Adipose tissue (tissue), 3 donors: Measurements from ENCODE around the gene NAT14. TPM values are rescaled to one million over a fixed set of nuclear protein-coding genes. Genes with fewer than 3 reads are reported as not detected.
"Not testable (repeated sequence)": the region's sequence is repeated elsewhere in the genome, so short reads cannot be mapped to it uniquely, and the experiment has no call there.

Source experiments
- H3K27ac ChIP-seq: one replicate; pipeline ENCODE4 v1.5.1; 2013; ENCODE audit warnings: low read depth, low read length
- WGBS, 3 donors: extraction: QIAGEN DNeasy Blood & Tissue Kit; methylation state at CpG; one replicate each; pipeline ENCODE4 v1.1.7; 2013; 5-methylcytosine and 5-hydroxymethylcytosine counted together
- polyA plus RNA-seq, 3 donors: library from polyadenylated mRNA; stranded (reverse); fragments of 200-250 nt; gene quantifications; one replicate each; pipeline ENCODE4 v1.2.3, GENCODE V29; 2013
- donor health status: healthy with polysubstance abuse.
- donor health status: Bipolar disorder and iron deficiency.
- donor health status: healthy.

The NAT14 gene
- polyA plus RNA-seq, 3 donors: 4.4 to 10.2 (median 7.7) TPM

DNA sequence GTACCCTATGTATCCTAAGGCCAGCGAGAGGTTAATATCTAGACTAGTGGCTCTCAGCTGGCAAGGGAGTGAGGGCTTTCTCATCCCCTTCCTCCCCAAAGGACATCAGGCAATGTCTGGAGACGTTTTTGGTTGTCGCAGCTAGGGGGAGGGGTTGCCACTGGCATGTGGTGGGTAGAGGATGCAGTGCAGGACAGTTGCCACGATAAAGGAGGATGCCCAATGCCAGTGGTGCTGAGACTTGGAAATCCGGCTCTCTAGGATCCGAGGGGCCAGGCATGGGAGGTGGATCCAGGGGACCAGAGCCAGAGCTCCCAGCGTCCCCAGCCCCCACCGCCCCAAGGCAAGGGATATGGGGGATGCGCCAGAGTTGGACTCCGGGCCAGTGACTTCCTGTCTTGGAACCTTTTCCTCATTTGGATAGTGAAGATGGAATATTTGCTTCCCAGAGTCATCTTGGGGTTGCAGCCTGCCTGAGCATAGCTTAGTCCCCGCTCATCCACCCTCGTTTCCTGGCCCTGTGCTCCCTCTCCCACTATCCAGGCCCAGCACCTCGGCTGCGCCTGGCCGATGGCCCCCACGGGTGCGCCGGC, 8.2 kb downstream of the NAT14 start:
- H3K27ac ChIP-seq: no peak overlapping the region
- WGBS, 3 donors: 34 to 52% (median 38%) methylated on average over 18 of the region's 18 CpGs

DNA sequence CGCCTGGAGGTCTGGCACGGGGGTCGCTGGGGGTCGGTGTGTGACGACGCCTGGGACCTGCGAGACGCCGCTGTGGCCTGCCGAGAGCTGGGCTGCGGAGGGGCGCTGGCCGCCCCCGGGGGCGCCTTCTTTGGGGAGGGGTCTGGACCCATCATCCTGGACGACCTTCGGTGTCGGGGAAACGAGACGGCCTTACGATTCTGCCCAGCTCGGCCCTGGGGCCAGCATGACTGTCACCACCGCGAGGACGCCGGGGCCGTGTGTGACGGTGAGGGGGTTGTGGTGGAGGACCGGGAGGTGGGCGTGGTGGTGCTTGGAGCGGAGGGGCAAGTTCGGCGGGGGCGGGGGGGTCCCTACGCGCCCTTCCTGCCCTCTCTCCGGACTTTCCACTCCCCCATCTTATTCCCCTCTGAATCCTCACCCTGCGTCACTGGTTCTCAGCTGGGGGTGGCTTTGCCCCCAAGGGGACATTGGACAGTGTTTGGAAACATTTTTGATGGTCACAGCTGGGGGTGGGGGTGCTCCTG, 8.7 kb downstream of the NAT14 start:
- 39 to 52% (median 39%) methylated on average over 22 to 36 of the region's 38 CpGs for WGBS, 3 donors
- no peak overlapping the region for H3K27ac ChIP-seq

DNA sequence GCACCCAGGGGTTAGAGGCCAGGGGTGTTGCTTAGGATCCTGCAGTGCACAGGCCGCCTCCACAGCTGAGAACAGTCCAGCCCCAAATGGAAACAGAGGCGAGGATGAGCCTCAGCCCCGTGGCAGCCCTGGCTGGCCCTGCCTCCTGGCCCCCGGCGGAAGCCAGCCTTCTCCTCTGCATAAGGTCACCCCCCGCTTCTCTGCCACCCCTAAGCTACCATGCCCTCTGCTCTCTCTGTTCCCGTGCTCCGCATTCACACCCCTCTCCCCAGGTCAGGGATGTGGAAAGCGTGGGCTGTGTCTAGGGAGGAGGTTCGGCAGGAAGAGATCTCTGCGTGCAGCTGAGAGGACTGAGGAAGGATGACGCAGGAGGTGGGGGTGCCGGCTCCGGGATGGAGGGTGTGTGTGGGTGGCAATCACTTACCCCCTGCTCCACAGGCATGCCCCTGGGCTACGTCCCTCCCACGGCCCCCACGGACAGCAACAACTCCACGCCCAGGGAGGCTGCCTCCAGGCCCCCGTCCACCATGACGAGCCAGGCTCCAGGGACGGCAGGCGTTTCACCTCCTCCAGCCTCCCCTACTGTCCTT, 9.3 kb downstream of the NAT14 start:
- H3K27ac ChIP-seq: no peak overlapping the region
- WGBS, 3 donors: 18 to 42% (median 24%) methylated on average over 16 to 22 of the region's 22 CpGs

DNA sequence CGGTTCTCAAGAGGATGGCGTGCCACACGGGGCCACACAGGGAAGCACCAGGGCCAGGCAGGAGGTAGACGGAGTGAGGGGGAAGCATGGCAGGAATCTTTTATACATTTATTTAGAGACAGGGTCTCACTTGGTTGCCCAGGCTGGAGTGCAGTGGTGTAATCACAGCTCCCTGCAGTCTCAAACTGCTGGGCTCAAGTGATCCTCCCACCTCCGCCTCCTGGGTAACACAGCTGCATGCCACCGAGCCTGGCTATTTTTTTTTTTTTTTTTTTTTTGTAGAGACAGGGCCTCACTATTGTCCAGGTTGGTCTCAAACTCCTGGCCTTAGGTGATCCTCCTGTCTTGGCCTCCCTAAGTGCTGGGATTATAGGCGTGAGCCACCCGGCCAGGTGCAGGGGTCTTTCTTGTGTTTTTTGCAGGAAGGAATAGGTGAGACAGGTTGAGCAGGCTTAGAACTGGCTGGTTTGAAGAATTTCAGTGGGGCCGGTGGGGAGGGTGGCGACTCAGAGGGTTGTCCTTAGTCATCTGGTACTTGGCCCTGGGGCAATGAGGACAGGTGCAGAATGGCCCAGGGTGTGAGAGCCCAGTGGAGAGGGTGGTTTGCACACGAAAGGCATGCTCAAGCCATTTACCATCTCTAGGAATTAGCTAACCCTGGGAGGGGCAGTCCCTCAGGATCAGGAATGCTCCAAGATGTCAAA, 10.8 kb downstream of the NAT14 start:
- H3K27ac ChIP-seq: no peak overlapping the region
- 79 to 84% (median 82%) methylated on average over 11 of the region's 11 CpGs for WGBS, 3 donors

DNA sequence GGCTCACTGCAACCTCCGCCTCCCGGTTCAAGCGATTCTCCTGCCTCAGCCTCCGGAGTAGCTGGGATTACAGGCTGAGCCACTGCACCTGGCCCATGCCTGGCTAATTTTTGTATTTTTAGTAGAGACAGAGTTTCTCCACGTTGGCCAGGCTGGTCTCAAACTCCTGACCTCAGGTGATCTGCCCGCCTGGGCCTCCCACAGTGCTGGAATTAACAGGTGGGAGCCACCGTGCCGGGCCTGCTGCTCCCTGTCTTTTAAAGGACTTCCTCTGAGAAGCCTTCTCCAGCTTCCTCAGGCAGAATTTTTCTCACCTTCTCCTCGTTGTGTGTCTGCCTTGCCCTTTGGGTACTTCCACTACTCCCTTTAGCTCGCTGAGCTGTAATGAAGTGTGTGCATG, 11.8 kb downstream of the NAT14 start:
- not testable (repeated sequence) for H3K27ac ChIP-seq
- WGBS, 3 donors: 81 to 85% (median 85%) methylated on average over 10 of the region's 10 CpGs

DNA sequence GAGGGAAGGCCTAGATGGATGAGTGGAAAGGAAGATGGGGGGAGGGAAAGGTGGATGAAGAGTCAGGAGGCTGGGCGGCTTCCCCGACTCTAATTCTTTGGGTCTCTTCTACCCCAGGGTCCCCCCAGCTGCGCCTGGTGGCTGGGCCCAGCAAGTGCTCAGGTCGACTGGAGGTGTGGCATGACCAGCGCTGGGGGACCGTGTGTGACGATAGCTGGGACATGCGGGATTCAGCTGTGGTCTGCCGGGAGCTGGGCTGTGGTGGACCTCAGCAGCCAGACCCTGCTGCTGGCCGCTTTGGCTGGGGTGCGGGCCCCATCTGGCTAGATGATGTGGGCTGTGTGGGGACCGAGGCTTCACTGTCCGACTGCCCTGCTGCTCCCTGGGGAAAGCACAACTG, 12.8 kb downstream of the NAT14 start:
- no peak overlapping the region for H3K27ac ChIP-seq
- WGBS, 3 donors: 84 to 85% (median 84%) methylated on average over 13 of the region's 13 CpGs

DNA sequence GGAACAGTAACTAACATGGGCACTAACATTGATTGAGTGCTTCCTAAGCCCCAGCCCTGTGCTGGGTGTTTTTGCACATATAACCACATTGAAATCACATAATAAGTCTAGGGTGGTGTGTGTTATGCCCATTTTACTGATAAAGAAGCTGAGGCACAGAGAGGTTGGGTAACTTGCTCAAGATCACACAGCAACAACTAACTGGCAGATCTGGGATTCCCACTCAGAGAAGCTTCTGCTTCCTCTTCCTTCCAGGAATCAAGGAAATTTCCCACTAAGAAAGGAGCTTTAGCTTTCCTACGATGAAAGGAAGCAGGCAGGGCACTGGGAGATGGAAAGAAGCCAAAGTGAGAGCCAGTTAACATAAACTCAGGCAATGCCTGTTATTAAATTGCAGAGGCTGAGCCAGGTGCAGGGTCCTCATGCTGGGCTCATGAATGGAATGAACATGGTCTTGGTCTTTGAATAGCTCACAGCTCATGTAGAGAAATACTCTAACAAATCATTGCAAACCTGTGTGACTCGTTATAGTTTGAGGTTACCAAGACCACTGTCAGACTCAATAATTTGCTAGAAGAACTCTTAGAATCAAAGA, 13.4 kb downstream of the NAT14 start:
- H3K27ac ChIP-seq: no peak overlapping the region
- 30 to 59% (median 37%) methylated on average over 2 of the region's 2 CpGs for WGBS, 3 donors

DNA sequence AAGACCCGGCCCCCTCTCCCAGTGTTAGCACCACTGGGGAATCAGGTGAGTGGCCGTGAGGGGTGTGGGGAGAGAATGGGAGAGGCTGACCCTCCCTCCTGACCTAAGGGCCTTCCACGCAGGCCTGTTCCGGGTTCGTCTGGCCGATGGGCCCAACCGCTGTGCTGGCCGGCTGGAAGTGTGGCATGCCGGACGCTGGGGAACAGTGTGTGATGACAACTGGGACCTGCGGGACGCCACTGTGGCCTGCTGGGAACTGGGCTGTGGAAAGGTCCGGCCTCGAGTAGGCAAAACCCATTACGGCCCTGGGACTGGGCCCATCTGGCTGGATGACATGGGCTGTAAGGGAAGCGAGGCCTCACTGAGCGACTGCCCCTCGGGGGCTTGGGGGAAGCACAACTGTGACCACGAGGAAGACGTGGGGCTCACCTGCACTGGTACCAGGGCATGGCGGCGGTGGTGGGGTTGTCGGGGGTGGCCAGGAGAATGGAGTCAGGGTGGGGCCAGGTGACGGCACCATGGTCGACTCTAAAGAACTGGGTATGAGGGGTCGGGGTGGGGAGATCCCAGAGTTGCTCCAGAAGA, 15.5 kb downstream of the NAT14 start:
- H3K27ac ChIP-seq: no peak overlapping the region
- 94 to 95% (median 94%) methylated on average over 25 to 26 of the region's 26 CpGs for WGBS, 3 donors

DNA sequence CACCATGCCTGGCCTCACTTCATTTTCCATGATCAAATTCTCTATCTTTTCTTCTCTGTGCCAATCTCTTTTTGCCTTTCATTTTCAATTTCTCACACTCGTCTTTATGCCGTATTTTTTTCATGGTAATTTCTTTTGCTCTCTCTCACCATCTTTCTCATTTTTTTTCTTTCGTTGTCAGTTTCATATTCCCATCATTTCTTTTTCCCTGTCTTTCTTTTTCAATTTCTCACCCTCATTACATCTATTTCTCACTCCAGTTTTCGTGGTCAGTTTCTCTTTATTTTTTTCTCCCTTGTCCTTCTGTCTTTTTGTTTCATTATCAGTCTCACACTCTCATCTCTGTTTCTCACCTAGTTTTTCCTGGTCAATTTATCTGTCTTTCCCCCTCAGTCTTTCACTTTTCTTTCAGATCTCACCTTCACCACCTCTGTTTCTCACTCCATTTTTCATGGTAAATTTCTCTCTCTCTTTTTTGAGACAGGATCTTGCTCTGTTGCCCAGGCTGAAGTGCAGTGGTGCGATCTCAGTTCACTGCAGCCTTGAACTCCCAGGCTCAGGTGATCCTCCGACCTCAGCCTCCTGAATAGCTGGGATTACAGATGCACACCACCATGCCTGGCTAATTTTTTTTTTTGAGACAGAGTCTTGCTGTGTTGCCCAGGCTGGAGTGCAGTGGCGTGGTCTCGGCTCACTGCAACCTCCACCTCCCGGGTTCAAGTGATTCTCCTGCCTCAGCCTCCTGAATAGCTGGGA, 17.4 kb downstream of the NAT14 start:
- H3K27ac ChIP-seq: no peak overlapping the region
- 91 to 94% (median 94%) methylated on average over 9 of the region's 9 CpGs for WGBS, 3 donors

DNA sequence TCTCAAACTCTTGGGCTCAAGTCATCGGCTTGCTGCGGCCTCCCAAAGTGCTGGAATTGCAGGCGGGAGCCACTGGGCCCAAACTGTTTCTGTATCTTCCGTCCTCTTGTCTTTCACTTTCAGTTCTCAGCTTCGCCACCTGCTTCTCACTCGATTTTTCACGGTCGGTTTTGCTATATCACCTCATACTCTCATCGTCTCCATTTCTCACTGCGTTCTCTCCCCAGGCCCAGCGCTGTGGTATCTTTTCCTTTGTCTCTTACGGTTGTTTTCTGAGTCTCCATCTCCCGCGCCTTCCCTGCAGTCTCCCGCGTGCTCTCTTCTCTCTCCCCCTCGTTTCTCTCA, 18.1 kb downstream of the NAT14 start:
- WGBS, 3 donors: 81 to 87% (median 84%) methylated on average over 17 of the region's 17 CpGs
- no peak overlapping the region for H3K27ac ChIP-seq

DNA sequence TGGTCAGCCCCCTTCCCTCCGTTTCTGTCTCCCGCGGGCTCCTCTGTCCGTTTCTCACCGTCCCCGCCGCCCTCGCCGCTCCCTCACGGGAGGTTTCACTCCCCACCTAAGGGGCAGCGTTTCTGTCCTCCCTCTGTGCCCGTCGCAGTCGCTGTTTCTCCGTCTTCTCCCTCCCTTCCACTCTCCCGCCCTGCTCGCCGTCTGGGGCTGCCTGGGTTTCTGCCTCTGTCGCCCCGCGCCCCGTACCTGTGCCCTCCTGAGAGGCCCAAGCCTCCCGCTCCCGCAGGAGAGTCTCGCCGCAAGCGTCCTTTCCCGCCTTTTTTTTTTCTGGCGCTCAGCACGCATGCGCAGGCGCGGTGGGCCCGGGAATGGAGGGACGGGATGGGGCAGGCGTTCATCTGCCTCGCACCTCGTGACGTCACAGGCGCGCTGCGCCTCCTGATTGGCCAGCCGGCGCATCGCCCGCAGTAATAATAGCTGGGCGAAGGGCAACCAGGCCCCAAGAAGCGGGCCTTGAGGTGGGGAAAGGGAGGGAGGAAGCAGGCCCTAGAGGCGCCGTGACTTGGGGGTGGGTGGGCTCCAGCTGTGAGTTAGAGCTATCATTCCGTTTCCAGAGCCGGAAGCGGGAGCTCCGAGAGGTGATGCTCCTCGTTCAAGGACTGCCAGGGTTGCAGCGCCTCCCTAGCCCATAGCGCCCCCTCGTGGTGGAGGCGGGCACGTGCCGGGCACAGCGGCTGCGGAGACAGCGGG, 18.7 kb downstream of the NAT14 start:
- WGBS, 3 donors: 13 to 14% (median 13%) methylated on average over 64 of the region's 64 CpGs
- H3K27ac ChIP-seq: no peak overlapping the region

DNA sequence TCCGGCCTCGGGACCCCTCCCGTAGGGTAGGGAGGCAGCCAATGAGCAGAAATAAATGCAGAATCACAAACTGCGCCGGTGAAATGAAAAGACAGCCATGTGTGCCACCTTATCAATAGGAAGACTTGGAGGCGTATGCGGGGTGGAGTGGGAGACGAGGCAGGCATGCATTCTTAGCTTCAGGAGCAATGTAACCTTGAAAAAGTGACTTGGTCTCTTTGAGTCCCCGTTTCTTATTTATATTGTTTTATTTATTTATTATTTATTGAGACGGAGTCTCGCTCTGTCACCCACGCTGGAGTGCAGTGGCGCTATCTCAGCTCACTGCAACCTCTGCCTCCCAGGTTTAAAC, 19.2 kb downstream of the NAT14 start:
- 22 to 40% (median 39%) methylated on average over 13 of the region's 13 CpGs for WGBS, 3 donors
- no peak overlapping the region for H3K27ac ChIP-seq

DNA sequence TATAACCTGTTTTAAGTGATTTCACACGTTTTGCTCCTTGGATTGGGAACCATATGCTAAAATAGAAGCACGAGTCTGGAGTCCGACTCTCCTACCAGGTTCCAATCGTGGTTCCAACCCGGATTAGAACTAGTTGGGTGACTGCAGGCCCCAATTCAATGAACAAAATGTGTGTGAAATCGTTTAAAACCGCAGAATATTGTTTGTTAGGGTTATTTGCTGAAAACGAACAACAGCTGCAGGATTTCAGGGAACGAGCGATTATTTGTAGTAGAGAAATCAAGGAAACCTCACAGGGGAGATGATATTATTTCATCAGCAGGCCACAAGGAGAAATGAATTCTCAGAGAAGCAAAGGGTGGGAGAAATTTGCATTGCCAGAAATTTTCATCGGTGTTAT, 20.0 kb downstream of the NAT14 start:
- H3K27ac ChIP-seq: no peak overlapping the region
- WGBS, 3 donors: 75 to 91% (median 88%) methylated on average over 11 of the region's 11 CpGs

DNA sequence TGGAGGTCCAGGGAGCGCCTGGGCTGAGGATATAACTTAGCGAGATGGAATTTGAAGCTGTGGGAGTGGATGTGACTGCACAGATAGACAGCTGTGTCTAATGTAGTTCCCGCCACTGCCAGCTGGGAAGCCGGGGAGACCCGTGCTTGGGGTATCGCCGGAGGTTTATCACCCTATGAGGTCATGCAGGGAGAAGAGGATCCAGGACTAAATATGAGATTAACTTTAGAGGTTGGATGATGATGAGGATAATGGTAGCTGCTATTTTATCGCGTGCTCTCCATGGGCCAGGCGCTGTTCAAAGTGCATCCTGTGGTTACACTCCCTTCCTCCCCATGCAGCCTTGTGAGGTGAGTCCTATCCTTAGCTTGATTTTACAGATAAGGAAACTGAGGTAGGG, 23.1 kb downstream of the NAT14 start:
- 75 to 77% (median 75%) methylated on average over 10 of the region's 10 CpGs for WGBS, 3 donors
- no peak overlapping the region for H3K27ac ChIP-seq

DNA sequence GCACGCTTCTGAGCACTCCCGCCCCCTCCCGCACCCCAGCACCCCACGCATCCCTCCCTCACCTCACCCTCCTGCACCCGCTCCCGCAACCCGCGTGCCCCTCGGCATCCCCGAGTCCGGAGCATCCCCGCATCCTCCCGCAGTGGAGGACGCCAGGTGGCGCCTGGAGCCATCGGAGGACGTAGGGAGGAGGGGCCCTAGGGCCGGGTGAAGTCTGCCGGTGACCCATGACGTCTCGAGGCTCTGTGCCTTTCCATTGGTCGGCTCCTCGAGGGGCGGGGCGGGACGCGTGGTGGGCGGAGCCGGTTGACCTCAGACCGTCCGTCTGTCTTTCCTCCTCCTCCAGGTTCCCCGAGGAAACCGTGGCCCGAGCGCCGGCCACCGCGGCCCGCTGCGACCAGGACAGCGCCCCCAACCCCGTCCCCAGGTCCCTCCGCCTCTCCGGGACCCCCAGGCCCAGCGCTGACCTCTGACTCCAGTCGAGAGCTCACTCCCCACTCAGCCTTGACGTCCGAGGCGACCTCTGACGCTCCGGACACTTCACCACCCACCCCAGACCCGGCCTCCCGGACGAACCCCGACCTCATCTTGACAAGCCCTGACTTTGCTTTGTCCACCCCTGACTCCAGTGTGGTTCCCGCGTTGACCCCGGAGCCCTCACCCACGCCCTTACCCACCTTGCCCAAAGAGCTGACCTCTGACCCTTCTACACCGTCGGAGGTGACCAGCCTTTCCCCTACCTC, 32.1 kb downstream of the NAT14 start:
- WGBS, 3 donors: 9 to 14% (median 9%) methylated on average over 41 to 61 of the region's 61 CpGs
- no peak overlapping the region for H3K27ac ChIP-seq

DNA sequence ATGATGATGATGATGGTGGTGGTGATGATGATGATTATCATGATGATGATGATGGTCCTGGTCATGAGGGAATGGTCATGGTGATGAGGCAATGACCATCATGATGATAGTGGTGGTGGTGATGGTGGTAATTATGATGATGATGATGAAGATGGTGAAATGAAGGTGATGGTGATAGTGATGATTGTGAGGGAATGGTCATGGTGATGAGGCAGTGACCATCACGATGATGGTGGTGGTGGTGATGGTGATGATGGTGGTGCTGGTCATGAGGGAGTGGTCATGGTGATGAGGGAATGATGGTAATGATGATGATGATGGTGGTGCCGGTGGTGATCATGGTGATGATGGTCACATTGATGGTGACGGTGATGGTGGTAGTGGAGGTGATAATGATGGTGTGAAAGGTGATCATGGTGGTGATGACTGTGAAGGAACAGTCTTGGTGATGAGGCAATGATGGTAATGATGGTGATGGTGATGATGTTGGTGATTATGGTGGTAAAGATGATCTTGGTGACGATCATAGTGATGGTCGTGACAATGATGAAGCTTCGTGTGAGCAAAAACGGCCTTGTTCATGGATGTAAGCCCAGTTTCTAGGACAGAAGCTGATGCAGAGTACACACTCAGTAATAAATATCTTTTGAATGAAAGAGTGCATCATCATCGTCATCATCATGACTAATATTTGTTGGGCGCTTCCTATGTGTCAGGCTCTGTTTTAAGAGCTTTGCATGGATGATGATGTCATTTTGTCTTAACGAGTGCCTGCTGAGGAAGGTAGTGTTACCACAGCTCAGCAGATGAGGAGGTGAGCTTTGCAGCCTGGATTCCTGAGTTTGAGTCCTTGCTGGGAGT, 34.7 kb downstream of the NAT14 start:
- no peak overlapping the region for H3K27ac ChIP-seq
- 84 to 90% (median 90%) methylated on average over 10 of the region's 10 CpGs for WGBS, 3 donors
